DMS53 treated with DMSO at 0.1 percent for 48 hours (cell line): ENCODE results near the gene RAB1A.

Experiments used
- DNase-seq: peaks from one replicate; lab custom pipeline; 2025; ENCODE audit not compliant: unreplicated experiment; lab: John Stamatoyannopoulos, UW

The RAB1A gene

GRCh38 chr2:65096948-65097347 lies 33.0 kb downstream of the RAB1A start:
- no peak for DNase-seq

DNA sequence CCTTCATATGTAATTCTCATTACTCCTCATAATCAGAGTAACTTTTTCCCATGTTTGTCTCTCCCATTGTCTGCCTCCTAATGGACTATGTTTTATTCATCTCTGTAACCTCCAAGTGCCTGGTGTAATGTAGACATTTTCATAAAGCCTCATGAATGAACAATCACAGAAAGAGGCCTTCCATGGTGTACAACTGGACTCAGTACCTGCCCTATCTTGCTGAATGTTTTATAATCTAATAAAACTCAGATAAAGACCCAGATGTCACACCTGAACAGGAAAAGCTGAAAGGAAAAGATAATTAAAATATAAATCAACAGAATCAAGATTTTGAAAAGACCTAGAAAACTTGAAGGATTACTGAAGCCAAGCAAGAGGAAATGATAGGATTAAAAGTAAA lies 36.7 kb downstream of the RAB1A start:
- no peak for DNase-seq

DNA sequence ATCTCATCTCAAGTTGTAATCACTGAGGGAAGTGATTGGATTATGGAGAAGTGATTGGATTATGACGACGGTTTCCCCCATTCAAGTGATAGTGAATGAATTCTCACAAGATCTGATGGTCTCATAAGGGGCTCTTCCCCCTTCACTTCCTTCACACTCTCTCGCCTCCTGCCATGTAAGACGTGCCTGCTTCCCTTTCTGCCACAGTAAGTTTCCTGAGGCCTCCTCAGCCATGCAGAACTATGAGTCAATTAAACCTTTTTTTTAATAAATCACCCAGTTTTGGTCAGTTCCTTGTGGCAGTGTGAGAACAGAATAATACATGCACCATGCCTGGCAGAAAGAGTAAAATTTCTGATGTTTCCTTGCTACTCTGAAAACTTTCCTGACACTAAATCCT lies 37.1 kb downstream of the RAB1A start:
- DNase-seq, result no peak

DNA sequence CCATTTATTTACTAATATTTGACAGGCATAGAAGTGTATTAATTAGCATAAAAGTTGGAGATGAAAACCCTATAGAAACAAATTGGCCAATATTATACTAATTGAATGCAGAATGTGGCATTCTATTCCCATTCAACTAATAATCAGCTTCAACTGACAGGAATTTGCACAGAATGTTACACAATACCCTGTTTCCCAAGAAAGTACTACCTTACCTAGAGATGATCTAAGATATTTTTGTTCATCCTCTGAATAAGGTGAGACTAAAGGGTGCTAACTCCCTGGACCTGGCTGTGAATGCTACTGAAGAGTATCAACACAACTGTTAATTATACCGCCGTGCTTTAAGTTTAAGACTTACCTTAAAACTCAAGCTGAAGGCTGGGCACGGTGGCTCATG lies 44.8 kb downstream of the RAB1A start:
- DNase-seq, result no peak

- no peak for DNase-seq
These were observed 48.6 kb downstream of the RAB1A start for GRCh38 chr2:65081232-65081685.

GRCh38 chr2:65079017-65079416 lies 50.9 kb downstream of the RAB1A start:
- DNase-seq, result no peak

DNA sequence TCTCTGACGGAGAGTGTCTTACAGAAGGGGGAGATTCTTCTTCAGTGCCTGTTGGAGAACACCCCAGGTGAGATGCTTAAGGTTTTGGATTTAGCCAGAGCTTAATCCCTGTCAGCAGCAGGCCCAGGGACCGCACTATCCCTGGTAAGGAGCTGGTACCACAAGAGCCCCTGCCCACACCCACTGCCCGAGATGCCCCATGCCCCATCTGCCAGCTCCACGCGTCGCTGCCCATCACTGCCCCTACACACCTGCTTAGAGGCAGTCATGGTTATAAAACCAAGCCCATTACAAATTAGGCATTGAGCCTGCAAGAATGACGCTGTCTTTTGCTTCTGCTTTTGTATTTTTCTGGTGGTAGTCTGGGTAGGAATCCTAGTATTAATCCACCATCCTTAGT lies 52.0 kb downstream of the RAB1A start:
- DNase-seq, result no peak

DNA sequence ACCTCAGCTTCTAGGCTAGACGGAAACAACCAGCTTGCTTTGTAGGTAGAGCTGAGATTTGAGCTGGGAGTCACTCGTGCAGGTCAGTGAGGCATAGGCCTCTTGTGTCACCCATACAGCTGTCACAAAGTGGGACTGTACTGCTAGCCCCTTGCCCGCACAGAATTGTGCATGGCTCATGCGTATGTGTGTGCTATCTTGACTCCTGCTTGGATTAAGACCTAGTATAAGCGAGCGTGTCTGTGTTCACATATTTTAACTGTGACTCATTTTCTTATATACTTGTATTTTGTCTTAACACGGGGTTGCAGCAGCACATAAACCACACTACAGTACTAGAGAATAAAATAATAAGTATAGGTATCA lies 53.6 kb downstream of the RAB1A start:
- no peak for DNase-seq

DNA sequence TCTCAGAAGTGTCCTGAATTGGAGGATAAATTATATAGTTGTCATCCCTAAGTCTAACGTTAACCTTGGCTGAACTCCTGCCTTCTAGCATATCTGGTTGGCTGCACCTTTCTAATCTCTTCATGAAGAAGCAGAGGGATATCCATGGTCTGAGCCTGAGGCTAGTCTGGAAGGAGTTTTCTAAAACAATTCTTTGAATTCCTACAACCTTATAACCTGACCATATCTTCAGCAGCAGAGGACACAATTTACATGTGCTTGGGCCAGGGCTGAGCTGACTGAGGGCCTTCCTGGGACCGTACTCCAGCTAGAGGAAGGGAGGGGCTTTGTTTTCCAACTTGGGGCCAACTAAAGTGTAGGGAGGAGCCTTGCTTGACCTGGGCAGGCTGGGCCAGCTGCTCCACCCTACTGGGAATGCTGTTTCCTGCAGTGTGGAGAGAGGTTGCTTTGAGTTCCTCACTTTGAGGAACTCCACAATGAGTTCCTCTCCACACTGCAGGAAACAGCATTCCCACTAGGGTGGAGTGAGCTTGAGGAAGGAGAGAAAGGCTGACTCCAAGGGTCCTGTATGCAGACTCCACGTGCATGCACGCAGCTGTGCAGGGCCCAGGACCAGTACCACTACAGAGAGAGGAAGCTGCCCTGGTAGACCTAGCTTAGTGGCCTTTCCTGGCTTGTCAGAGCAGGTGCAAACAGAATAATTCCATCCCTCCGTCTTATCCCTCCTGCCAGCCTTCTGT lies 54.1 kb downstream of the RAB1A start:
- DNase-seq, result no peak

- no peak for DNase-seq
These were observed 54.7 kb downstream of the RAB1A start for GRCh38 chr2:65075176-65075575.

- no peak for DNase-seq
These were observed 55.9 kb downstream of the RAB1A start for GRCh38 chr2:65073879-65074565.

DNA sequence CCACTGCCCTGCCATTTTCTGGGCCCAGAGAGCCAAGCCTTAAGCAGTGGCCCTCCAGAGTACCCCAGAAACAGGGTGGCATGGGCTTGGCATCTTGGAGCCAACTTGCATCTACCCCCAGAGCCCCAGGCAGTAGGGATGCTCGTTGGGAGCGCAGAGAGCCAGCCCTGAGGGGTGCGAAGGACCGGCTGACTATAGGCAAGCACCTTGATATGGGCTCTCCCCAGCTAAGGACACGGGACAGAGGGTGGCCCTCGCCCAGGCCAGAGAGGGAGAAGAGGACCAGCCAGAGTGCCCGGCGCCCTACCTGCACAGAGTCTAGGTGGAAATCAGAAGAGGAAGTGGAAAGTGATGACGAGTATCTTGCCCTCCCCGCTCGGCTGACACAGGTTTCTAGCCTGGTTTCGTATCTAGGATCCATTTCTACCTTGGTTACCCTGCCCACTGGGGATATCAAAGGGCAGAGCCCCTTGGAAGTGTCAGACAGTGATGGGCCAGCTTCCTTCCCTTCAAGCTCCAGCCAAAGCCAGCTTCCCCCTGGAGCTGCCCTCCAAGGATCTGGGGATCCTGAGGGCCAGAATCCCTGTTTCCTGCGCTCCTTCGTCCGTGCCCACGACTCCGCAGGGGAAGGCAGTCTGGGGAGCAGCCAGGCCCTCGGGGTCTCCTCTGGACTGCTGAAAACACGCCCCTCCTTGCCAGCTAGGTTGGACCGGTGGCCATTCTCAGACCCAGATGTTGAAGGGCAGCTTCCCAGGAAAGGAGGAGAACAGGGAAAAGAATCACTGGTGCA lies 57.5 kb downstream of the RAB1A start:
- no peak for DNase-seq

DNA sequence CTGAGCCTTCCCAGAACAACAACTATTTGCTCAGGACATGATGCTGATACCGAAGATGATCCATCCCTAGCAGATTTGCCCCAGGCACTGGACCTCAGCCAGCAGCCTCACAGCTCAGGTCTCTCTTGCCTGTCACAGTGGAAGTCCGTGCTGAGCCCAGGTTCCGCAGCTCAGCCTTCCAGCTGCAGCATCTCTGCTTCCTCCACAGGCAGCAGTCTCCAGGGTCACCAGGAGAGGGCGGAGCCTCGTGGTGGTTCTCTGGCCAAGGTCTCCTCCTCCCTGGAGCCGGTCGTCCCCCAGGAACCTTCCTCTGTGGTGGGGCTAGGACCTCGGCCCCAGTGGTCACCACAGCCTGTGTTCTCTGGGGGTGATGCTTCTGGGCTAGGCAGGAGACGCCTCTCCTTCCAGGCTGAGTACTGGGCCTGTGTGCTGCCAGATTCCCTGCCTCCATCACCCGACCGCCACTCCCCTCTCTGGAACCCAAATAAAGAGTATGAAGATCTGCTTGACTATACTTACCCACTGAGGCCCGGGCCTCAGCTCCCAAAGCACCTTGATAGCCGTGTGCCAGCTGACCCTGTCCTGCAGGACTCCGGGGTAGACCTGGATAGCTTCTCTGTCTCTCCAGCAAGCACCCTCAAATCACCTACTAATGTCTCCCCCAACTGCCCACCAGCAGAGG lies 58.3 kb downstream of the RAB1A start:
- DNase-seq, result no peak

GRCh38 chr2:65070856-65071255 lies 59.0 kb downstream of the RAB1A start:
- no peak for DNase-seq

GRCh38 chr2:65070172-65070830 lies 59.6 kb downstream of the RAB1A start:
- no peak for DNase-seq

- no peak for DNase-seq
These were observed 60.5 kb downstream of the RAB1A start for GRCh38 chr2:65069439-65069824.

DNA sequence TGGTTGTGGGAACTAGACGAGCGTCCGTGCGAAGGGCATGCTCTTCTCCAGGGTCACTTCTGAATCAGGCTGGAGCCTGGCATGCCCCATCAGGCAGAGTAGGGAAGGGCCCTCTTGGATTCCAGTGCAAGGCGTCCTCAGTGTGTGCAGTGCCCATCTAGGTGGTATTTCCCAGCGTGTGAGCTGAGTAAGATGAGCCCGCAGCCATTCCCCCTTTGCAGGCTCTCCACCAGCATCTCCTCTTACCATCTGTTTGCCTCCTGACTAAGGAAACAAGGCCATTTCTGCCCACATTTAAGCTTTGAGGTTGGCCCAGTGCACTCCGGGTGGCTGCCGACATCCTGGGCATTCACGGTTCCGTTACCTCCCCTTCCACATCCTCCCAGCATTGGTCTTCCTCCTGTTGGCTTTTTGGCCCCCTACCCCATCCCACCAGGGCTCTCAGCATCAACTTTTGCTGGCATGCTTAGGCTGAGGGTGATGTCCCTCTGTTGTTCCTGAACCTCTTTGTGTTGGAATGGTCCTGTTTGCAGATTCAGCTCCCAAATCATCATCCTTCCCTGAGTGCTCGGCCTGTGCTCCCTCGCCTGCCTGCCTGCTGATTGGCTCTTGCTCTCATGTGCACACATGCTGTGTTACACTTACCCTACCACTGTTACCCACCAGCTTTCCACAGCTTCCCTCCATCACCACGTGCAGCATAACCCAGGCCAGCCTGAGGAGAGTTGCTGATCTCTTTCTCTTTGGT lies 61.9 kb downstream of the RAB1A start:
- DNase-seq, result no peak

- DNase-seq, result peak; percentile 93
These were observed 65.0 kb downstream of the RAB1A start for GRCh38 chr2:65064728-65065552.
